Lung (tissue), 12 donors: ENCODE results near the gene DLG2. TPM values are rescaled to one million over a fixed set of nuclear protein-coding genes. Genes with fewer than 3 reads are reported as not detected.
A peak's percentile ranks its signal among the peaks of the same experiment; 100 is the strongest.

Experiments
- ATAC-seq: fragments of 200-7000 bp; cut with Tn5 transposase; one replicate; pipeline ENCODE4 v1.9.1; 2020; ENCODE audit warnings: moderate number of reproducible peaks; ENCODE audit not compliant: insufficient read depth, low FRiP score
- DNase-seq, 3 donors: peaks; one replicate each; pipeline ENCODE4 v3.0.0-alpha.2; 2013 to 2017
- H3K27ac ChIP-seq, 2 donors: one replicate each; pipeline ENCODE4 v1.5.1; 2013; ENCODE audit warnings: mild to moderate bottlenecking in 2 of 2, moderate library complexity in 2 of 2, control low read depth in 1 of 2, inconsistent platforms in 1 of 2, low read depth in 1 of 2, low read length in 1 of 2
- H3K27me3 ChIP-seq, 3 donors: one replicate each; pipeline ENCODE4 v1.5.1; 2013; ENCODE audit warnings: low read length in 2 of 3; ENCODE audit not compliant: control insufficient read depth in 3 of 3, insufficient read depth in 3 of 3
- H3K36me3 ChIP-seq, 4 donors: one replicate each; pipeline ENCODE4 v1.5.1; 2013; ENCODE audit warnings: low read length in 4 of 4, mild to moderate bottlenecking in 1 of 4, moderate library complexity in 1 of 4; ENCODE audit not compliant: control insufficient read depth in 4 of 4, insufficient read depth in 4 of 4
- H3K4me1 ChIP-seq, 5 donors: one replicate each; pipeline ENCODE4 v1.5.1; 2013; ENCODE audit warnings: low read length in 5 of 5, mild to moderate bottlenecking in 2 of 5, moderate library complexity in 1 of 5; ENCODE audit not compliant: control insufficient read depth in 5 of 5, insufficient read depth in 5 of 5
- H3K4me3 ChIP-seq: one replicate; pipeline ENCODE4 v1.5.1; 2013; ENCODE audit warnings: mild to moderate bottlenecking, control low read depth, moderate library complexity
- H3K9ac ChIP-seq, 2 donors: one replicate each; pipeline ENCODE4 v1.5.1; 2013; ENCODE audit warnings: low read length in 2 of 2, control low read depth in 1 of 2; ENCODE audit not compliant: insufficient read depth in 1 of 2
- H3K9me3 ChIP-seq, 4 donors: one replicate each; pipeline ENCODE4 v1.5.1; 2013; ENCODE audit warnings: low read length in 3 of 4, mild to moderate bottlenecking in 1 of 4, moderate library complexity in 1 of 4; ENCODE audit not compliant: control insufficient read depth in 4 of 4, insufficient read depth in 3 of 4
- CTCF ChIP-seq: IDR thresholded peaks from 2 replicates; pipeline ENCODE4 v1.5.1; 2012; ENCODE audit warnings: mild to moderate bottlenecking; ENCODE audit errors: control extremely low read depth, extremely low read depth
- WGBS, 2 donors: extraction: QIAGEN DNeasy Blood & Tissue Kit; methylation state at CpG; one replicate each; pipeline ENCODE4 v1.1.7; 2013; 5-methylcytosine and 5-hydroxymethylcytosine counted together
- polyA plus RNA-seq, 2 donors: library from polyadenylated mRNA; stranded (reverse); fragments of 200-250 nt; gene quantifications; one replicate each; pipeline ENCODE4 v1.2.1, GENCODE V29; 2013
- total RNA-seq, 2 donors: library from RNA; depleted of rRNA in 1 of 2; stranded (reverse); fragments of >200 nt in 1 of 2; gene quantifications; one replicate each; pipeline ENCODE4 v1.2.1, GENCODE V29; 2014 to 2021
- donor health status: control.
- donor health status: control.
- donor health status: Bipolar disorder and iron deficiency.
- donor health status: healthy.
- donor health status: DM: yes; HTN: yes; CAD: no.

The DLG2 gene
- total and polyA plus RNA-seq, 4 donors: 0.32 to 24.1 (median 5.4) TPM

GRCh38 chr11:84014539-84014938, 1612.6 kb downstream of the DLG2 start:
- no peaks in the 10 kb centered on the region for H3K27me3 ChIP-seq
- TF ChIP-seq CTCF: no peak
- no peak overlapping the region for H3K27ac ChIP-seq
- H3K4me3 ChIP-seq: no peak overlapping the region
- H3K9ac ChIP-seq: no peak overlapping the region
- H3K4me1 ChIP-seq: no peaks in the 10 kb centered on the region
- H3K9me3 ChIP-seq: no peaks in the 10 kb centered on the region
- no peak for ATAC-seq
- WGBS, 2 donors: 79% methylated on average over 3 of the region's 3 CpGs
- DNase-seq: no peak
- H3K36me3 ChIP-seq: no peaks in the 10 kb centered on the region

- no peak overlapping the region for H3K27ac ChIP-seq
- TF ChIP-seq CTCF: no peak
- ATAC-seq: no peak
- no peaks in the 10 kb centered on the region for H3K9me3 ChIP-seq
- no peak overlapping the region for H3K4me3 ChIP-seq
- H3K9ac ChIP-seq: no peak overlapping the region
- DNase-seq: peak in 1 of 3 donors; percentile 28
- no peaks in the 10 kb centered on the region for H3K36me3 ChIP-seq
- 67 to 71% methylated on average over 4 of the region's 4 CpGs for WGBS, 2 donors
- H3K4me1 ChIP-seq: no peaks in the 10 kb centered on the region
- H3K27me3 ChIP-seq: no peaks in the 10 kb centered on the region
Measured at GRCh38 chr11:84012171-84012826, 1614.8 kb downstream of the DLG2 start.

- no peak overlapping the region for H3K27ac ChIP-seq
- no peak overlapping the region for H3K4me3 ChIP-seq
- TF ChIP-seq CTCF: no peak
- H3K36me3 ChIP-seq: no peaks in the 10 kb centered on the region
- ATAC-seq (no peak), DNase-seq (no peak)
- no peak overlapping the region for H3K9ac ChIP-seq
- H3K27me3 ChIP-seq: no peaks in the 10 kb centered on the region
- H3K9me3 ChIP-seq: peaks cover 0 to 17% (median 13%) of the 10 kb centered on the region in 4 donors
- H3K4me1 ChIP-seq: no peaks in the 10 kb centered on the region
Measured at GRCh38 chr11:84003181-84003580, 1624.0 kb downstream of the DLG2 start.

GRCh38 chr11:83998921-83999320, 1628.2 kb downstream of the DLG2 start:
- peaks cover 0 to 17% (median 13%) of the 10 kb centered on the region in 4 donors for H3K9me3 ChIP-seq
- DNase-seq: no peak
- H3K9ac ChIP-seq: no peak overlapping the region
- no peak for TF ChIP-seq CTCF
- ATAC-seq: no peak
- no peaks in the 10 kb centered on the region for H3K36me3 ChIP-seq
- 83 to 100% methylated on average over 1 of the region's 1 CpG for WGBS, 2 donors
- no peaks in the 10 kb centered on the region for H3K4me1 ChIP-seq
- no peak overlapping the region for H3K27ac ChIP-seq
- H3K27me3 ChIP-seq: no peaks in the 10 kb centered on the region
- no peak overlapping the region for H3K4me3 ChIP-seq
